ENCODE data around the gene CD72.
A peak's percentile ranks its signal among the peaks of the same experiment; 100 is the strongest.
"Not testable (repeated sequence)": the region's sequence is repeated elsewhere in the genome, so short reads cannot be mapped to it uniquely, and the experiment has no call there.

CD72 gene

DNA sequence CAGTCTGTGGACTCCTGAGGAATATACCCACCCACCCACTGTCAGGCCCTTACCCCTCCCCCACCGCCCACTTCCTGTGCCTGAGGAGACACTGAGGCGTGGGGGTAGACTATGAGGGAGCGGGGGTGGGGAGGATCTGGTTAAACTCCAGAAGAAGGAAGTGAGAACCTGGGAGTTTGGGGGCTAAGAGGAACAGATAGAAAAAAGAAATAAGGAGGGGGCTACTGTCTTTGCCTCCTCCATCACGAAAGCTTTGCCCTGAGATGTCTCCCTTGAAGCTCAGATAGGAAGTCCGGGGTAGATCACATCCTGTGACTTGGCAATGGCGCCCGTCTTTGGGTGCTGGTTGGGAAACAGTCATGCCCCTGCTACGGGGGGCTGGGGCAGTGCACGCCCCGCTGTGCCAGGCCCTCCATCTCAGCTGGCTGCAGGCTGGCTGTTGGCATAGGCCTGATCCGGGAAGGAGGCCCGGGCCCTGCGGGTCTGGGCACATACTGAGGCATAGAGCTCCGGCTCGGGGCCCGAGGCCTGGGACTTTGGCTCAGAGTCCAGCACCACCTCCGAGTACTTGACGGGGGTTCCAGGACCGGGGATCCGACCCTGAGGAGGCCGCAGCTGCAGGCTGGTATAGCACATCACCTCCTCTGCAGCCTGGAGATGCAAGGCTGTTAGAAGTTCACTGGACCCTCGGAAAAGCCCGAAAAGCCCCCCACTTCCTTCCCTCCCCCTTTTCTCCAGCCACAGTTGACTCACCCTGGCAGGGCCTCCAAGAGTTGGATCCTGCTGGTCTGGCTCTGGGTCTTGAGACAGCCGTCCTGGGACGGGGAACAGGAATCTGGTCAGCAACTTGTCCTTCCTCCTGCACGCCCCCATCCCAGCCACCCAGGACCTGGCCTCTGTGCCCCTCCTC lies 31.5 kb upstream of the CD72 start:
- DNase-seq, result no peak

DNA sequence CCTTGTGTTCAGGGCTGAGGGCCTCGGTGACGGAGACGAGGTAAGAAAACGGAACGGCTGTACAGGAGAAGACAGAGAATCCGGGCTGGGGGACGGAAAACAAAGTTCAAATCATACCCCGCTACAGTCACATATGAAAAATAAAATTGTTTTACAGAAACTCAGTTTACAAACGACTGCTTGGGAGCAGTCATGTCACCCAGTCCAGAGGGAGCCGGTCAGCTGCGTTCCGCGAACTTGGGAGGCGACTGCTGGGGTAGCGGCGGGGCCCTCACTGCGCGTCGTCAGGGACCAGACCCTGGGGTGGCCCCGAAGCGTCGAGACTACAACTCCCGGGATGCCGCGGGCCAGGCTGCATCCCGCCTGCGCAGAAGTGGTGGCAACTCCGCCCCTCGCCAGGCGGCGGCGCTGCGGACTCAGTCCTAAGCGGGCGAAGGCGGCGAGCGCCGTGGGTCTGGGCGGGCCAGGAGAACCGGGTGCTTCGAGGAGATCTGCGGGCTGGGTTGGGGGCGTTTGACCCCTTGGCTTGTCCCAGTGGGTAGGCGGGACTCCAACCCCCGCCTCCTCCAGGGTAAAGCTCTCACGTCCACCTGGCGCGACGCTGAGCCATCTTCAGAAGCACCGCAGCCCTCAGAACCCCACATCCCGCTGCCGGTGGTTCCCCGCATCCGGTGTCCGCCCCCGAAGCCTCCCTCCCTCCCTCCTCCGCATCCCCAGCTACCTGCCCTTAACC lies 28.5 kb upstream of the CD72 start:
- DNase-seq, result peak; percentile 73

DNA sequence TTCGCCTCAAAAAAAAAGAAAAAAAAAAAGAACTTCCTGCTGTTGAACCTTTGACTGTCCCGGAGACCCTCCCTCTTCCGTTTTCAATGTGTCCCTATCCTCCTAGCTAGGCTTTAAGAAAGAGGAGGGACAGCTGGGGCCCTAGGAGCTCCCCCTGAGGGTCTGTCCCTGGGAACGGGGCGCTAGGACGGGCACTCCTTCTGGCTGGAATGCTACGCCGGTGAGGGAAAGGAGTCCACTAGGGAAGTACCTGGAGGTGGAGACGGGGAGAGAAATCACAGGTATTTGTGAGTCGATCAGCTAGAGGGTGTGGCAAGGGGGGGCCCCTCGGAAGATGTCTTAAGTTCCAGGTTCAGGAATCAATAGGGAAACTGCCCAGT lies 27.9 kb upstream of the CD72 start:
- peak; percentile 73 for DNase-seq

DNA sequence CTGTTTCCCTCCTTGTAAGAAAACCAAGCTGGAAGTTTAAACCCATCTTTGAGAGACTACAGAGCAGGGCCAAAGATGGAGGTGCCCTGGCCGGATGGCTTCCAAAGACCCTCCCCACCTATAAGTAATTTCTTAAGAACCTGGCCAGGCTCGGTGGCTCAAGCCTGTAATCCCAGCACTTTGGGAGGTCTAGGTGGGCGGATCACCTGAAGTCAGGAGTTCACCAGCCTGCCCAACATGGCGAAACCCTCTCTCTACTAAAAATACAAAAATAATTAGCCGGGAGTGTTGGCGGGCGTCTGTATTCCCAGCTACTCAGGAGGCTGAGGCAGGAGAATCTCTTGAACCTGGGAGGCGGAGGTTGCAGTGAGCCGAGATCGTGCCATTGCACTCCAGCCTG lies 27.5 kb upstream of the CD72 start:
- not testable (repeated sequence) for DNase-seq

DNA sequence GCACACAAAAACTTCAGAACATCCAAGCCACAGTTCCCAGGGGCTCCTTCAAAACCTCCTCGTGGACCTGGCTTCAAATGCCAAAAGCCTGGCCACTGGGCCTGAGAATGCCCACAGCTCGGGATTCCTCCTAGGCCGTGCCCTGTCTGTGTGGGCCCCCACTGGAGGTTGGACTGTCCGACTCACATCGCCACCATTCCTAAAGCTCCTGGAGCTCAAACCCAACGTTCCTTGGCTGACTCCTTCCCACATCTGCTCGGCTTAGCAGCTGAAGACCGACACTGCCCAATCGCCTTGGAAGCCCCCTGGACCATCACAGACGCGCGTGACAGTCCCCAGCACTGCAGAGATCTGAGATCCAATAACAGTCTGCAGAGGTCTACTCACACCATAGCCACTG lies 24.8 kb upstream of the CD72 start:
- DNase-seq, result no peak

DNA sequence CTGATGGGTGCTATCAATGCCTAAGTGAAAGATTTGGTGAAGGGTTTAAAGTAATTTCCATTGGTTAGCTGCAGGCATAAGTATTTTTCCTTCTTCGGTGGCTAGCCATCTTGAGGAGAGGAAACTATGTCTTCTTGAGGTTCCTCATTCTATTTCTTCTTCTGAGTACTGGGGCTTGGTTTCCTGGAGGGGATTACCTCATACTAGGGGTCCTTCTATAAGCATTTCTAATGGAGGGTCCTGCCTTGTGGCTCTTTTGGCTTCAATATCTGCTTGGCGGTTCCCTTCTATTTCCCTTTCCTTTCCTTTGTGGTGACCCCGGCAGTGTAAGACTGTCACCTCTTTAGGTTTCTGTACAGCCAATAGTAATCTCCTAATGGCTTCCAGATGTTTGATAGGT lies 23.3 kb upstream of the CD72 start:
- not testable (repeated sequence) for DNase-seq

DNA sequence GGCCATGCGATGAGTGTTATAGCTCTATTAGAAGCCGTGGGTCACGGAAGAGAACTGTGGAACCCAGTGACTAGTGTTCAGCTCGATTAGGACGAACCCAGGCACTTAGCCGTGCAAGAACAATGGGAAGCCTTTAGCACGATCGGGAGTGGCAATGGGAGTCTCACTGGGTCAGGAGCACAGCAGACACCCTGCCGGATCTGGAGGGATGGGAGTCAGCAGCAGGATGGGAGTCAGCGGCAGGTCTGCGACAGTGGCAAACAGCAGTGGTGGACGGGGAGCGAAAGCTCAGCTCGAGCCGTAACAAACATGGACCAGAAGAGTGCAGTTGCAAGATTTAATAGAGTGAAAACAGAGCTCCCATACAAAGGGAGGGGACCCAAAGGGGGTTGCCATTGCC lies 22.2 kb upstream of the CD72 start:
- DNase-seq, result not testable (repeated sequence)

DNA sequence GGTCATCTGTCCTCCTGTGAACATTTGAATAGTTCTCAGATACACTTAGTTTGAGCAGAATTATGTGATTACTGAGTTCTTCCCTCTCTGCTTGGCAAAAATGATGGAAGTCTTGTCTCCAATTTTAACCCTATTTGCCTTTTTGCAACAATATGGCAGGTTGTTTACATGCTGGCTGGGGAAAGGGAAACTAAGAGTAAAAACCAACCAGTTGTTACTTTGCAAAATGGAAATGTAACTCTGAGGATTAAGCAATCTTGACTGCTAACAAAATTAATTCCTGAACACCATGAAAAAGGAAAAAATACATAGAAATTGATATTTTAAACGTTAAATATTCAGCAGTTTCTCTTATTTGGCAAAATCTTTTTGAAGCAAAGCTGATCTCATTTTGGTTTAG lies 21.4 kb upstream of the CD72 start:
- DNase-seq, result no peak

DNA sequence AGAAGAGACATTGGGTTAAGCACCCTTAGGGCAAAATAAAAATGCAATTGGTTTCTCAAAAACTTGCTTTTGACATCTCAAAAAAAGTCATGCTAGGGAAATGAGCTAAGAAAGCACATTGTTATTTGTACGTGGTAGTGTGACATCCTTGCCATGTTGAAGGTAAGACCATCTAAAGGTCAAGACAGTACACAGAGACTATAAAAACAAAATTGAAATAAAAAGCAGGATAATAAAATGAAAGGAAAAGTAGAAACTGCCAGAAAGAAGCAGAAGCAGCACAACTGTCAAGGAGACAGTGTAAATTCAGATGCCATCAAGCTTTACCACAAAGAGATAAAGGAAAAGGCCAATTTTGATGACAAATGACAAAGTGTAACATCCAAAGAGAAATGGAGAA lies 21.0 kb upstream of the CD72 start:
- not testable (repeated sequence) for DNase-seq

DNA sequence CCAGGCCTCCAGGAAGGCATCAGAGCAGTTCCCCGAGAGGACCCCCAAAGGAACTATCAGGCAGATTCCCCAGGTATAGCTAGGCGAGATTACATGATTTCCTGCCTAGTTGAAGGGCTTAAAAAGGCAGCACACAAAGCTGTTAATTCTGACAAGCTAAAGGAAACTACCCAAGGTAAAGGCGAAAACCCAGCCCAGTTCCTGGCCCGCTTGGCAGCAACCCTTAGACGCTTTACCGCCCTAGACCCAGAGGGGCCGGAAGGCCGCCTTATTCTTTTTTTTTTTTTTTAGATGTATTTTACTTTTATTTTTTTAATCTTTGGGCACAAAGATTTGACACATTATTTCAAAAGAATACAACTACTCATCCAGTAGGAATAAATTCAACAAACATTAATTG lies 20.5 kb upstream of the CD72 start:
- DNase-seq, result not testable (repeated sequence)

DNA sequence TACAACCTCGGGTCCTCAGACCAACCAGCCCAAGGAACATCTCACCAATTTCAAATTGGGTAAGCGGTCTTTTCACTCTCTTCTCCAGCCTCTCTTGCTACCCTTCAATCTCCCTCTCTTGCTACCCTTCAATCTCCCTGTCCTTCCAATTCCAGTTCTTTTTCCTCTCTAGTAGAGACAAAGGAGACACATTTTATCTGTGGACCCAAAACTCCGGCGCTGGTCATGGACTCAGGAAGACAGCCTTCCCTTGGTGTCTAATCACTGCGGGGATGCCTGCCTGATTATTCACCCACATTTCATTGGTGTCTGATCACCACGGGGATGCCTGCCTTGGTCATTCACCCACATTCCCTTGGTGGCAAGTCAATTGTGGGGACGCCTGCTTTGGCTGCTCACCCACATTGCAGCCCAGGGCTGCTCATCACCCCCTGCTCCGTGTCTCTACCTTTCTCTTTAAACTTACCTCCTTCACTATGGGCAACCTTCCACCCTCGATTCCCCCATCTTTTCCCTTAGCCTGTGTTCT lies 19.3 kb upstream of the CD72 start:
- not testable (repeated sequence) for DNase-seq

DNA sequence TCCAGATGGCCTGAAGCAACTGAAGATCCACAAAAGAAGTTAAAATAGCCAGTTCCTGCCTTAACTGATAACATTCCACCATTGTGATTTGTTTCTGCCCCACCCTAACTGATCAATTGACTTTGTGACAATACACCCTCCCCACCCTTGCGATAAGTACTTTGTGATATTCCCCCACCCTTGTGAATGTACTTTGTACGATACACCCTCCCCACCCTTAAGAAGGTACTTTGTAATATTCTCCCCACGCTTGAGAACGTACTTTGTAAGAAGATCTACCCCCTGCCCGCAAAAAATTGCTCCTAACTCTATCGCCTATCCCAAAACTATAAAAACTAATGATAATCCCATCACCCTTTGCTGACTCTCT lies 18.6 kb upstream of the CD72 start:
- not testable (repeated sequence) for DNase-seq

DNA sequence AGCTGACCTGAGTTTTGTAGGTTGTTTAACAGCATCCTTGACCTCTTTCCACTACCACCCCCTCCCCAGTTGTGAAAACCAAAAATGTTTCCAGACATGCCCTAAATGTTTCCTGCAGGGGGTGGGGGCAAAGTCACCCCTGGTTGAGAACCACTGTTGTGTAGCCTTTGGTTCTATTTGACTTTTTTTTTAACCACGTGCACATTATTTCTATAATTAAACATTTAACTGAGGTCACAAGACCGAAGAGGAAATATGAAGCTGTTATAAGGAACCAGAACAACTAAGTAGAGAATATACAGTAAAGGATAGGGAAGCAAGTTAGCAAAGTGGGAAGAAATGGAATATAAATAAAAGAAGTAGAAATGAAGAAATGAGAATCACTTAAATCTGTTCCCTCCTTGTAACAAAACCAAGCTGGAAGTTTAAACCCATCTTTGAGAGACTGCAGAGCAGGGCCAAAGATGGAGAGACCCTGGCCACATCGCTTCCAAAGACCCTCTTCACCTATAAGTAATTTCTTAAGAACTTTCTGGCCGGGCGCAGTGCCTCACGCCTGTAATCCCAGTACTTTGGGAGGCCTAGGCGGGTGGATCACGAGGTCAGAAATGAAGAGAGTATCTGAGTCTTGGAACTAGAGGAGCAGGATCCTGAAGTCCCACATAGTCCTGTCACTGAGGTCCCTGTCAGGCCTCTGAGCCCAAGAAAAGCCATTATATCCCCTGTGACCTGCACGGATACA lies 18.1 kb upstream of the CD72 start:
- no peak for DNase-seq

DNA sequence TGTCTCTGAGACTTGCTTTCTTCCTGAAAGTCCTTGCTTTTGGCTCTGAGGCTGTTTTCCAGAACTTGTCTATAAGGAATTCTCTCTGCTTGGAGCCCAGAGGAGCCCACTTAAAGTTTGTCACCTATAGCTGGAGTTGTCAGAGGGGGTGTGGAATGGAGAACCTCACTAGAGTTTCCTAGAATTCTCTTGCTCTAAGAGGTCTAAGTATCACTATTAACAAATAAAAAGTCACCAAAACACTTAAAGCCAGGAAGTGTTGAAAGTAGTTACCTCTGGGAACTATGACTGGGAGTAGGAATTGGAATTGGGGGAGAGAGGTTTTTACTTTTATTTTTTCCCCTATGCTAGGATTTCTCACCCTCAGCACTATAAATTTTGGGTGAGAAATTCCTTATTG lies 17.5 kb upstream of the CD72 start:
- DNase-seq, result no peak

DNA sequence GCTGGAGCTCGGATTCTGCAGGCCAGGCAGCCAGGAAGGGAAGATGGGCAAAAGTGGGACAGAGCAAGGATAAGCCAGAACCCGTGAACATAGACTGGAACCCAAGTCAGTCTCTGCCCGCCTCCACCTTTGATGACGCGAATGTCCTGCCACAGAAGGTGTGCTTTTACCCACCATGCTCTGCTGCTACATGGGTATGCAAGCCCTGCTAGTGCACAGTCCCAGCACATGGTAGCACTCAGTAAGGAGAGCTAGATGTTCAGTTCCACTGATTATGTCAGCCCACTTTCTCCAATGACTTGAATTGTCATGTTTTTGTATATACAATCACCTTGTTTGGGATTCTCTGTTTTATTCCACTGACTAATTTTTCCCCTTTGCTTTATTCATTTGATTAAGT lies 11.4 kb upstream of the CD72 start:
- DNase-seq, result no peak

DNA sequence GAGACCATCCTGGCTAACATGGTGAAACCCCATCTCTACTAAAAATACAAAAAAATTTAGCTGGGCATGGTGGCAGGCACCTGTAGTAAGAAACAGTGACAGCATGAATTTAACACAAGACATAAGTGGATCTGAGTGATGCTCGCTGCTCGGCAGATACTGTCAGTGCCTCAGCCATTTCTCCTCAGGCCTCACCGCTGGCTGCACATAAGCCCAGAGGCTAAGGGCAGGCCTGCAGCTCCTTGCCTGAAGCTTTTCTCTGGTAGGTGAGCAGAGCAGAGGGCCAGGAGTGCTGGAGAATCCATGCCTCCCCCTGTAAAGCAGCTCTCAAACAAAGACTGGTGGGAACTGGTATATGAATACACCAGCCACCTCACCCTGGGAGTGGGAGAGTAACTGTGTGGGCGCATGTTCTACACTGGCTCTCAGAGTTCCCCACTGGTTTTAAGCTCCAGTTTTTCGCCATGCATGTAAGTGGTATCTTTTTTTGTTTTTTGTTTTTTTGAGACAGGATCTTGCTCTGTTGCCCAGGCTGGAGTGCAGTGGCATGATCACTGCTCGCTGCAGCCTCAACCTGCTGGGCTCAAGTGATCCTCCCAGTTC lies 10.3 kb upstream of the CD72 start:
- DNase-seq, result no peak

DNA sequence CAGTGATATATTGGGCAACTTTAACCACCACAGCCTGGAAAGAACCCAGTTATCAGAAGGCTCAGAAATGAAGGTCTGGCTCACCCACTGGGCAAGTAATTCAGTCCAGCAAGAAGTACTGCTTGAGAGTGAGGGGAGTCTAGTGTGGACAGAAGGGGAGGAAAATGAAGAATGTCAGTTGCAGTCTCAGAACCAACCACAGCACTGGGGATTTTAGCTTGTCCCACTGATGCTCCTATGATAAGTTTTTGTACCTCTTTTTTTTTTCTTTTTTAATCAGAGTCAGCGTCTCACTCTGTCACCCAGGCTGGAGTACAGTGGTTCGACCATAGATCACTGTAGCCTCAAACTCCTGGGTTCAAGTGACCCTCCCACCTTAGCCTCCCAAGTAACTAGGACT lies 9.4 kb upstream of the CD72 start:
- DNase-seq, result no peak

DNA sequence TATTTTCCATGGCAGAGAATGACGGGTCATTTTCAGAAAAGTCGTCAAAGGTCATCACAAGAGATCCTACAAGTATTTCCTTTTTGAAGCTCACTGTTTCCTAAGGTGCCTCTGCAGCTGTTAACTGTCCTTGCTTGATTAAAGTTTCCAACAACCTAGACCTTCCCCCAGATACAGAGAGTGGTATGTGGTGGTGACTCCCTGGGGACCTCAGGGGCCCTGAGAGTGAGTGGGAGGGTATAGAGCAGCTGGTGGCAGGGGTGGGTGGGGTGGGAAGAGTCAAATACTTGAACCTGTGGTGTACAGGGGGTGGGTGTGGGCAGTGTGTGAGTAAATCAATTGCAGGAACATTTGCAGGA lies 1.6 kb upstream of the CD72 start:
- DNase-seq, result no peak

DNA sequence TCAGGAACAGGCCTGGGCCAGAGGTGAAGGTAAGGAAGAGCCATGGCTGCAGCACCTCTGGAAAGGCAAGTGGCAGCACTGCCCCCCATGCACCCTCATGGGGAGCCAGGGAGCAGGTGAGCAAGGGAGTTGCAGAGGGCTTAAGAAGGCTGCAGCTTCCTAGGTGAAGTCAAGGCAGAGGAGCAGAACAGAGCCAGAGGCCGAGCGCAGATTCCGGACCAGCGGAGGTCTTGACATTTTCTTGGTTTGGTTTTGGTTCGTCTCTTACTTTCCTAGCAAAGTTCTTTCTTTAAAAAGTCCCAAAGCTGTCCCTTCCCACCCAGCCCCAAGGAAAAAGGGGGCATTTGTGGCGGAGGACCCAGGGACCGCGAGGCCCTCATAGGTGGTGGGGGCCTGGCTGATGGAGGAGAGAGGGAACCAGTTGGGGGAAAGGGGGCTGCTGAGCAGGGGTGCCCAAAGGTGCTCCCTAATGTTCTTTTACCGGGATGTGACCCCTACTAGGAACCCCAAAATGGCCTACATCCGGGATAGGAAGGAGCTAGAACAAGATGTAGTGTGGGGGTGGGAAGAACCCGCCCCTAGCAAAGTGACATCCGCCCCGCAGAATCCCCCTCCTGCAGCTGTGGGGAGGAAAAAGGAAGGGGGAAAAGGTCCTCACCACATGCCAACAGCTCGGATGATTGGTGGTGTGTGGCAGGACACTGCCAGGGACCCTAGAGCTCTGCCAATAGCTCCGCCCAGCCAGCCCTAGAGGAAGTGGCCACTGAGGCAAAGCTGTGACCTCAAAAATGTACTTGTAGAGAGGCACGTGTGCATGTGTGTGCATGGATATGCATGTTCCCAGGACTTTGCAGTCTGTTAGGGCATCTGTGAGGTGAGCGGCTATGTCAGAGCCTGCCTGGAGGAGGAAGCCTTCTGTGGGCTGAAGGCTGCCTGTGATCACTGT lies 914 bp upstream of the CD72 start:
- DNase-seq, result no peak

DNA sequence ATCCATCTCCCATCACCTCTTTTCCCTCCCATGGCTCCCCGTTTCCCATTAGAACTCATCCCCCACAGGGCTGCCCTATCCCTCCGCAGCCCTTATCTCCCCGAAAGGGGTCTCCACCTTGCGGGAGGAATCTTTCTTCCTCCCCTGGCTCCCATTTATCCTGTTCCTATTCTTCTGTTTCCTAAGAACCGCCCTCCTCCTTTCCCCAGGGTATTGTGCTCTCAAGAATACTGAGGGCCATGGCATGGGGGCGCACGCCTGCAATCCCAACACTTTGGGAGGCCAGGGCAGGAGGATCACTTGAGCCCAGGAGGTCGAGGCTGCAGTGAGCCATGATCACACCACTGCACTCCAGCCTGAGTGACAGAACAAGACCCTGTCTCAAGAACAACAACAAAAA lies 665 bp downstream of the CD72 start:
- no peak for DNase-seq

DNA sequence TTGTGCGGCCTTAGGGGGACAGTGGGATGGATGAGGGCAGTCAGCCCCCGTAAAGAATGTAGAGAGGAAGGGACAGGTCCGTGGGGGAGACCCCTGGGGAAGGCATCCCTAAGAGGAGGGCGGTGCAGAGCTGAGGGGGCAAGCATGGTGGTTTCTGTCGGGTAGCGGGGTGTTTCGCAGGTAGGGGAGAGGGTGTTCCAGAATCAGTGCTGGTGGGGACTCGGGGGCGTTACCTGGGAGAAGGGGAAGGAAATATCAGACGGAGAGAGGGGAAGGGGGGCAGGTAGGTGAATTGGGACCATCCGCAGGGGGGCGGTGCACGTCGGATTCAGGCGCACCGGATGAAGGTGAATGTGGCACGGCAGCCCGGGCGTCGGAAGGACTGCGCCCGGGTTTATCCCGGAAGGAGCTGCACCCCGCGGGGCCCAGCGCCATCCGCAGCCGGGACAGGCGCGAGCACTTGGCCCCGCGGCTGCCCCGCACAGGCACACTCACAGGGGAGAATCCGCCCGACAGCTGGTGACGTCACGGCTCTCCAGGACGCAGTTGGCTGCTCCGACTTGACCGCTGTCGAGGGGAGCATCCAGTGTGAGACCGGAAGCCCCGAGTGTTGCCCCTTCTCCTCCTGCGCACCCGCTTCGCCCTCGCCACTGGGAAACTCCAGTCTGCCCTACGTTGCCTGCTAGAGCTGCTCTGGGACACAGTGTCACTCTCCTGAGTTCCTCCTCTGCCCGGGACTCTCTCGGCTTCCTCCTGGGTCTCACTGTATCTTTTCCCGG lies 1.3 kb downstream of the CD72 start:
- peak; percentile 17 for DNase-seq
